SU-DHL-6 (cell line): ENCODE results near the gene CXCL11.

Source experiments
- CTCF ChIP-seq: fragments of 200-600 bp; sonication (generic); IDR thresholded peaks from one replicate; pipeline ENCODE4 v1.5.1; 2017; ENCODE audit warnings: antibody characterized with exemption, mild to moderate bottlenecking, low read length, moderate library complexity; ENCODE audit not compliant: insufficient read depth, poor library complexity, severe bottlenecking
- EZH2phosphoT487 ChIP-seq: fragments of 200-600 bp; sonication (generic), shearing (Covaris generic); conservative IDR thresholded peaks from 2 replicates; pipeline ENCODE4 v1.6.1; 2018; ENCODE audit warnings: mild to moderate bottlenecking, antibody characterized with exemption, low read length, moderate library complexity, mixed read lengths

- TF ChIP-seq CTCF: no peak
- no peak for TF ChIP-seq EZH2phosphoT487
Observed at GRCh38 chr4:76055421-76055820, 19.6 kb upstream of the CXCL11 start.
